ENCODE results near the gene CASP5.

DNA sequence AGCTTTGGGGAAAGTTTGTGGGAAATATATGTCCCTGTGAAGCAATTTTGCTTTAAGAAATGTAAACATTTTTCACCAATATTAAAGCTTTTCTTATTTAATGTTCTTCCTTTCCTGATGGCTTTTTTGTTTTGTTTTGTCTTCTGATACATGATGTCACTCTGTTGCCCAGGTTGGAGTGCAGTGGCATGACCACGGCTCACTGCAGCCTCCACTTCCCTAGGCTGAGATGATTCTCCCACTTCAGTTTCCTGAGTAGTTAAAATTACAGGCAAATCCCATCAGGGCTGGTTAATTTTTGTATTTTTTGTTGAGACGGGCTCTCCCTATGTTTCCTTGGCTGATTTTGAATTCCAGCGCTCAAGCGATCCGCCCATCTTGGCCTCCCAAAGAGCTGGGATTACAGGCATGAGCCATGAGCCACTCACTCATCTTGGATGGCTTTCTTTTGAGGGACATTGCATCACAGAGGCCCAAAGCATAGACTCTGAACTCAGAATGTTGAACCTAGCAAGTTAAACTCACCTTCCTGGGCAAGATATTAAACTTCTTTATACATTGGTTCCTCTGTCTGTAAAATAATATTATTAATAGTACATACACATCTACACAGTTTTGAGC is 22.8 kb upstream of the CASP5 start:
- TF ChIP-seq CEBPB (IDR thresholded peaks at IDR 0.05) (no peak), EP300 (IDR thresholded peaks at IDR 0.05; ENCODE audit: borderline replicate concordance) (no peak), ZBTB7A (IDR thresholded peaks at IDR 0.05; ENCODE audit: low read depth) (no peak), FOXM1 (IDR thresholded peaks at IDR 0.05; ENCODE audit: borderline replicate concordance, low read depth) (no peak), CREB1 (IDR thresholded peaks at IDR 0.05; ENCODE audit: low read depth) (no peak), TEAD4 (IDR thresholded peaks at IDR 0.05) (no peak), RAD21 (IDR thresholded peaks at IDR 0.05; ENCODE audit: low read depth) (no peak), YY1 (IDR thresholded peaks at IDR 0.05; ENCODE audit: low read depth) (no peak), TAF1 (IDR thresholded peaks at IDR 0.05; ENCODE audit: low read depth) (no peak), TCF12 (IDR thresholded peaks at IDR 0.05; ENCODE audit: low read depth) (no peak), EGR1 (IDR thresholded peaks at IDR 0.05) (no peak)
- TF ChIP-seq, protein P1, sequence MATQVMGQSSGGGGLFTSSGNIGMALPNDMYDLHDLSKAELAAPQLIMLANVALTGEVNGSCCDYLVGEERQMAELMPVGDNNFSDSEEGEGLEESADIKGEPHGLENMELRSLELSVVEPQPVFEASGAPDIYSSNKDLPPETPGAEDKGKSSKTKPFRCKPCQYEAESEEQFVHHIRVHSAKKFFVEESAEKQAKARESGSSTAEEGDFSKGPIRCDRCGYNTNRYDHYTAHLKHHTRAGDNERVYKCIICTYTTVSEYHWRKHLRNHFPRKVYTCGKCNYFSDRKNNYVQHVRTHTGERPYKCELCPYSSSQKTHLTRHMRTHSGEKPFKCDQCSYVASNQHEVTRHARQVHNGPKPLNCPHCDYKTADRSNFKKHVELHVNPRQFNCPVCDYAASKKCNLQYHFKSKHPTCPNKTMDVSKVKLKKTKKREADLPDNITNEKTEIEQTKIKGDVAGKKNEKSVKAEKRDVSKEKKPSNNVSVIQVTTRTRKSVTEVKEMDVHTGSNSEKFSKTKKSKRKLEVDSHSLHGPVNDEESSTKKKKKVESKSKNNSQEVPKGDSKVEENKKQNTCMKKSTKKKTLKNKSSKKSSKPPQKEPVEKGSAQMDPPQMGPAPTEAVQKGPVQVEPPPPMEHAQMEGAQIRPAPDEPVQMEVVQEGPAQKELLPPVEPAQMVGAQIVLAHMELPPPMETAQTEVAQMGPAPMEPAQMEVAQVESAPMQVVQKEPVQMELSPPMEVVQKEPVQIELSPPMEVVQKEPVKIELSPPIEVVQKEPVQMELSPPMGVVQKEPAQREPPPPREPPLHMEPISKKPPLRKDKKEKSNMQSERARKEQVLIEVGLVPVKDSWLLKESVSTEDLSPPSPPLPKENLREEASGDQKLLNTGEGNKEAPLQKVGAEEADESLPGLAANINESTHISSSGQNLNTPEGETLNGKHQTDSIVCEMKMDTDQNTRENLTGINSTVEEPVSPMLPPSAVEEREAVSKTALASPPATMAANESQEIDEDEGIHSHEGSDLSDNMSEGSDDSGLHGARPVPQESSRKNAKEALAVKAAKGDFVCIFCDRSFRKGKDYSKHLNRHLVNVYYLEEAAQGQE (IDR thresholded peaks at IDR 0.05; ENCODE audit: low read depth): no peak
- TF ChIP-seq, protein P2, sequence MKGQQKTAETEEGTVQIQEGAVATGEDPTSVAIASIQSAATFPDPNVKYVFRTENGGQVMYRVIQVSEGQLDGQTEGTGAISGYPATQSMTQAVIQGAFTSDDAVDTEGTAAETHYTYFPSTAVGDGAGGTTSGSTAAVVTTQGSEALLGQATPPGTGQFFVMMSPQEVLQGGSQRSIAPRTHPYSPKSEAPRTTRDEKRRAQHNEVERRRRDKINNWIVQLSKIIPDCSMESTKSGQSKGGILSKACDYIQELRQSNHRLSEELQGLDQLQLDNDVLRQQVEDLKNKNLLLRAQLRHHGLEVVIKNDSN (IDR thresholded peaks at IDR 0.05): no peak
- TF ChIP-seq, protein P3, sequence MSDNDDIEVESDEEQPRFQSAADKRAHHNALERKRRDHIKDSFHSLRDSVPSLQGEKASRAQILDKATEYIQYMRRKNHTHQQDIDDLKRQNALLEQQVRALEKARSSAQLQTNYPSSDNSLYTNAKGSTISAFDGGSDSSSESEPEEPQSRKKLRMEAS (IDR thresholded peaks at IDR 0.05): no peak

Measured in Ishikawa (cell line).